ENCODE results near the gene PHLDB1. TPM values are rescaled to one million over a fixed set of nuclear protein-coding genes. Genes with fewer than 3 reads are reported as not detected.

The PHLDB1 gene
- total and polyA plus RNA-seq, 2 of the 8 experiments (the other 6 are each of a cell fraction or from before 2014, with no cell fraction given), result 53.9 to 74.8 TPM

Small RNAs within 50 kb of the gene (microRNA-seq; reads per million reads assigned to microRNA genes)
- gene MIR6716 (ENCODE audit: borderline microRNAs expressed in 2 of 2, borderline number of aligned reads in 2 of 2, borderline replicate concordance in 1 of 2), result 0 reads per million in 2 experiments

Small RNAs within 50 kb of the gene (small RNA-seq; reads per million reads assigned to genes)
- not detected for gene RNU6-1157P (ENCODE audit: insufficient read depth)
- gene RNU6-376P (ENCODE audit: insufficient read depth), result not detected

Other genes with a start within 250 kb of the PHLDB1 start
- gene UBE4A, start 248.0 kb upstream of the PHLDB1 start, total RNA-seq (2021; fragmentation: NEBNext Ultra II Directional; extraction: Animal tissue kit (Norgen Biotek cat#: 25700)), result 33.5 and 34.5 TPM in 2 replicates
- 7.9 and 11.3 TPM in 2 replicates for gene UBE4A, start 248.0 kb upstream of the PHLDB1 start, polyA plus RNA-seq (2011; rRNA removed)
- gene ATP5MG, start 206.0 kb upstream of the PHLDB1 start, total RNA-seq (2021; fragmentation: NEBNext Ultra II Directional; extraction: Animal tissue kit (Norgen Biotek cat#: 25700)), result 237 and 251 TPM in 2 replicates
- 322 and 464 TPM in 2 replicates for gene ATP5MG, start 206.0 kb upstream of the PHLDB1 start, polyA plus RNA-seq (2011; rRNA removed)
- gene KMT2A, start 171.1 kb upstream of the PHLDB1 start, total RNA-seq (2021; fragmentation: NEBNext Ultra II Directional; extraction: Animal tissue kit (Norgen Biotek cat#: 25700)), result 59.1 and 62.1 TPM in 2 replicates
- gene KMT2A, start 171.1 kb upstream of the PHLDB1 start, polyA plus RNA-seq (2011; rRNA removed), result 32.0 and 35.9 TPM in 2 replicates
- gene TTC36, start 80.1 kb upstream of the PHLDB1 start, total RNA-seq (2021; fragmentation: NEBNext Ultra II Directional; extraction: Animal tissue kit (Norgen Biotek cat#: 25700)), result not detected in 2 replicates
- 0.14 TPM in 1 of 2 replicates, not detected in the other for gene TTC36, start 80.1 kb upstream of the PHLDB1 start, polyA plus RNA-seq (2011; rRNA removed)
- gene TMEM25, start 76.4 kb upstream of the PHLDB1 start, total RNA-seq (2021; fragmentation: NEBNext Ultra II Directional; extraction: Animal tissue kit (Norgen Biotek cat#: 25700)), result 13.7 and 18.3 TPM in 2 replicates
- gene TMEM25, start 76.4 kb upstream of the PHLDB1 start, polyA plus RNA-seq (2011; rRNA removed), result 26.8 and 37.0 TPM in 2 replicates
- gene IFT46, start 41.7 kb upstream of the PHLDB1 start, total RNA-seq (2021; fragmentation: NEBNext Ultra II Directional; extraction: Animal tissue kit (Norgen Biotek cat#: 25700)), result 11.2 and 11.5 TPM in 2 replicates
- gene IFT46, start 41.7 kb upstream of the PHLDB1 start, polyA plus RNA-seq (2011; rRNA removed), result 10.3 and 12.3 TPM in 2 replicates
- 132 and 137 TPM in 2 replicates for gene ARCN1, start 35.2 kb upstream of the PHLDB1 start, total RNA-seq (2021; fragmentation: NEBNext Ultra II Directional; extraction: Animal tissue kit (Norgen Biotek cat#: 25700))
- gene ARCN1, start 35.2 kb upstream of the PHLDB1 start, polyA plus RNA-seq (2011; rRNA removed), result 82.1 and 146 TPM in 2 replicates
- gene TREH, start 72.0 kb downstream of the PHLDB1 start, total RNA-seq (2021; fragmentation: NEBNext Ultra II Directional; extraction: Animal tissue kit (Norgen Biotek cat#: 25700)), result not detected in 2 replicates
- 0.03 TPM in 1 of 2 replicates, not detected in the other for gene TREH, start 72.0 kb downstream of the PHLDB1 start, polyA plus RNA-seq (2011; rRNA removed)
- 174 and 181 TPM in 2 replicates for gene DDX6, start 183.5 kb downstream of the PHLDB1 start, total RNA-seq (2021; fragmentation: NEBNext Ultra II Directional; extraction: Animal tissue kit (Norgen Biotek cat#: 25700))
- 15.4 and 29.8 TPM in 2 replicates for gene DDX6, start 183.5 kb downstream of the PHLDB1 start, polyA plus RNA-seq (2011; rRNA removed)

All from H1 (cell line).